Activated T-cell treated with anti-CD3 and anti-CD28 coated beads for 4 hours (primary cell): Measurements from ENCODE around the gene MYO18A.
"Not testable (repeated sequence)": the region's sequence is repeated elsewhere in the genome, so short reads cannot be mapped to it uniquely, and the experiment has no call there.

Experiments used
- DNase-seq: peaks from one replicate; pipeline ENCODE4 v3.0.0-alpha.2; 2020

The MYO18A gene

DNA sequence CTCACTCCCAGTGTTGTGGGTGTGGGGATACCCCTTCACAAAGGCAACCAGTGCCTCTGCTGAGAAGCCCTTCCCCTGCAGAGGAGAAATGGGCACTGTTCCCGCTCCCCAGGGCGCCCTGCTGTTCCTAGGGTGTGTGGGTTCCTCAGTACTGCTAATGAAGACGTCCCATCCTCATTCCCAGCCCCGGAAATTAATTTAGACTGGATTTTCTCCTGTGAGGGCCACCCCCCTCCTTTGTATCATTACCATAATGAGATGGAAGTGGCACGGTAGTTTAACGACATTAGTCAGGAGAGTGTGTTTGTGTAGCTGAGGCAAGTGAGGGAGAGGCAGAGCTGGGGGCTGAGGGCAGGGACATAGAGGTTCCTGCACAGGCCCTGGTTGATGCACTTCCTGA lies 84.1 kb downstream of the MYO18A start:
- DNase-seq, result no peak

- DNase-seq, result no peak
Observed at GRCh38 chr17:29095439-29095838, 84.8 kb downstream of the MYO18A start.

GRCh38 chr17:29094101-29094708 lies 86.0 kb downstream of the MYO18A start:
- no peak for DNase-seq

DNA sequence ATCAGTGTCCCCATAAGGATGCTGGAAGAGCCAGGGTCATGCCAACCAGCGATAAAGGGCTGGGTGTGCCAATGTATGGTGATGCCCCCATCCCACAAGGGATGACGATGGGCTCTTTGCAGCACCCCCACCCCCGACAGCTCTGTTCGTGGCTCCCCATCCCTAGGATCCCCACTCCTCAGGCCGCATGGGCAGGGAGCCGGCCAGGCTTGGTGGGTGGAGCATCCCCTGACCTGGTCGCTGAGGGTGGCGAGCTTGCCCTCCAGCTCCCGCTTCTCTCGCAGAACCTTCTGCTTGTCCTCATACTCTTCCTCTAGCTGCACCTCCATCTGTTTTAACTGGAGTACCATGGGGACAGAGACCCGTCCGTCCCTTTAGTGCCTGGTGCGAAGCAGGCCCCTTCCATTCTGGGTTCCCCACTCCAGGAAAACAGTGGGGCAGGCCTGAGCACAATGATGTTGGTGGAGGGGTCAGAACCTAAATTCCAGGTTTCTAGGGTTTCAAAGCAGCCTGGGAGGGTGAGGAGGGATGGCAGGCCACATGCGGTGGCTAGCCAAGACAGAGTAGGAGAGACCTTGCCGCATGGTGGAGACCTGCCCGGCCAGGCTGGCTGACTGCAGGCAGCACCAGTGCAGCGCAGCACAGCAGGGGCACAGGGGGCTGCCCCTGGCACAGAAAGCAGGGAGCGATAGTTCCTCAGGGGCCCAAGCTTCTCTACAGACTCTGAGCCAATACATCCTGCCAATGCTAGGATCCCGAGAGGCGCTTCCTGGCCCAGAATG lies 86.9 kb downstream of the MYO18A start:
- no peak for DNase-seq

- no peak for DNase-seq
Observed at GRCh38 chr17:29091606-29092289, 88.5 kb downstream of the MYO18A start.

DNA sequence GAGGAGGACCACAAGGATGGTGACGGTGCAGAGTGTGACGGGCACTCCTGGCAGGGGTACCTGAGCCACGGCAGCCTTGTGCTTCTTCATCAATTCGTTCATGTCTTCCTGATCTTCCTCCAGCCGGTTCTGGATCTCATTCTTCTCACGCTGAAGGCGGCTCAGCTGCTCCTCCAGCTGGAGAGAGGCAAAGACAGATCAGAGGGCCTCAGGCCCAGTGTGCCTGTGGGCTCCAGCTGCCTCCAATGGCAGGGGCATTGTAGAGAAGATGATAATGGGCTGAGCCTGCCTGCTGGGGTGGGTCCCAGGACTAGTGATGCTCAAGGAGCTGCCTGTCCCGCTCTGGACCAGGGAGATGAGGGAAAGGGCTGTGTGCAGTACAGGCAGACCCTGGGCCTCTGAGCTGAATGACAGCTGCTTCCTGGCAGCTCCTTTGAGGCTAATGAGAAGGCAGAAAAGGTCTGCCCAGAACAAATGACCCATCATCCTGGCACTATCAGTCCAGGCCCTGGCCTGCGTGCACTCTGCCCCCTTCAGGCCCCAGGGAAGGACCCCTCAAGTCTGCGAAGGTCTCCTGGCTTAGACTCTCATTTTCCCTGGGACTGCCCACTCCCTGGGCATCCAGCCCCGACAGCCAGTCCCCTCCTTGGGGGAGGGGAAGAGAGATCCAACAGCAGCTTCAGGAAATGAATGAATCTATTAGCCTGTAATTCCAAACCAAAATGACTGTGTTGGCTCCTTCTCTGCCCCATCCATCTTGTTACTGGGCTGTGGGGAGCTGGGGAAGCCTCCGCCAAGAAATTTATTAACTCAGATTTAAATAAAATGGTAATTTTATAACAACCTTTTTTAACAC lies 89.2 kb downstream of the MYO18A start:
- DNase-seq, result no peak

GRCh38 chr17:29090108-29090507 lies 90.1 kb downstream of the MYO18A start:
- DNase-seq, result no peak

- DNase-seq, result no peak
Observed at GRCh38 chr17:29089601-29090044, 90.6 kb downstream of the MYO18A start.

GRCh38 chr17:29088782-29089181 lies 91.4 kb downstream of the MYO18A start:
- not testable (repeated sequence) for DNase-seq

DNA sequence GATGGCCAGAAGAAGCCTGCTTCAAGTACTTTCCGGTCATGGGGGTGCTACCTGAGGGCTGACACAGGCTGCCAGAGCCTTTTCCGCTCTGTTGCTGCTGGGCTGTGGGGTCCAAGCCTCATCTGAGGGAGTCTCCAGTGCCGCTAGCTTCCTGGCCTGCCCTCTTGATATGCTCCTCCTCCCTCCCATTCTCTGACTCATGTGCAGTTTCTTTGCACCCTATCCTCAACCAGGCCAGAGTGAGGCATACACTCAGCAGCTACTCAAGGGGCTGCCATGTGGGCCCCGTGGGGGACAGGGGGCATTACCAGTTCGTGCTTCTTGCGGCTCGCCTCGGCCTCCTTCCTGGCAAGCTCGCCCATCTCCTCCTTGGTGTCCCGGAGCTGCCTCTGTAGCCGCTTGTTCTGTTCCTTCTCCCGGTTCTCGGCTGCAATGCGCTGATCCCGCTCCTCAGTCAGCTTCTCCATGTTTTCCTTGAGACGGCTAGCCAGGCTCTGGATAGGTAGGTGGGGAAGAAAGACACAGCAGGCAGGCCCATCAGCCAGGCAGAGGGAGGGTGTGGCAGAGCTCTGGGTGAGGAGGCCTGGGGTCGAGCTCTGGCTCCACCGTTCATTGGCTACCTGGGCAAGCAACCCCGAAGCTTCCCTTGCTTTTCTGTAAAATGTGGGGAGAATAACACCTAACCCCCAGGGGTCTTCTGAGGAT lies 93.4 kb downstream of the MYO18A start:
- no peak for DNase-seq

GRCh38 chr17:29085223-29085622 lies 95.0 kb downstream of the MYO18A start:
- DNase-seq, result no peak

GRCh38 chr17:29084541-29085146 lies 95.6 kb downstream of the MYO18A start:
- DNase-seq, result no peak

DNA sequence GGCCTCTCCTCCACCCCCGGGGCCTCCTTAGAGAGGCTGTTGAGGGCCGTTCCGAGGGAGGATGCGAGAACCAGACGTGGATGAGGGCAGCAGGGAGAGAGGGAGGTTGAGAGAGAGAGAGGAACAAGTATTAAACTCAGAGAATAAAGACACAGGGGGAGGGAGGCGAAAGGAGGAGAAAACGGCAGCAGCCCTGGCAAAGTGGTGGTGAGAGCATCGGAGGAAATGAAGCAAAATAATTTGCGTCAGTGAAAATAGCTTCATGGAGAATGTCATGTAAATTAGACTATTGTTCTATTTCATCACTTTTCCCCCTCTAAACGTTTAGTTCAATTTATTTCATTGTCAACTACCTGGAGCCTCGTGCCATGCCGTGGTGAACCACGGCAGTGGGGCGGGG lies 99.2 kb downstream of the MYO18A start:
- DNase-seq, result no peak

DNA sequence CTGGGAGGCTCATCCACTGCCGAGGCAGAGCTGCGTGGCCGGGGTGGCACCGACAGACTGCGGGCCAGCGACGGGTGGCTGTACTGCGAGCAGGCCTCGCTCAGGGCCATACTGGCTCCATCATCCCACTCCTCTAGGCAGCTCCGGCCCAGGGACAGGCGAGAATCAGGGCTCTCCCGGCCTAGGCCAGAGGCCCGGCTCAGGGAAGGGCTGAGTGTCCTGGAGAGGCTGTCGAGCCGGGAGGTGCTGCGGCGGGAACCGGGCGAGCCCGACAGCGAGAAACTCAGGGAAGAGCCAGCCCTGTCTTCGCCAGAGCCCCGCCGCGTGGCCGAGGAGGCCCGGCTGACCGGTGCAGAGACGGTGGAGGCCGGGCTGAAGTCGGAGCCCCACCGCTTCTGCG lies 99.9 kb downstream of the MYO18A start:
- DNase-seq, result no peak

GRCh38 chr17:29079887-29080286 lies 100.3 kb downstream of the MYO18A start:
- DNase-seq, result no peak

DNA sequence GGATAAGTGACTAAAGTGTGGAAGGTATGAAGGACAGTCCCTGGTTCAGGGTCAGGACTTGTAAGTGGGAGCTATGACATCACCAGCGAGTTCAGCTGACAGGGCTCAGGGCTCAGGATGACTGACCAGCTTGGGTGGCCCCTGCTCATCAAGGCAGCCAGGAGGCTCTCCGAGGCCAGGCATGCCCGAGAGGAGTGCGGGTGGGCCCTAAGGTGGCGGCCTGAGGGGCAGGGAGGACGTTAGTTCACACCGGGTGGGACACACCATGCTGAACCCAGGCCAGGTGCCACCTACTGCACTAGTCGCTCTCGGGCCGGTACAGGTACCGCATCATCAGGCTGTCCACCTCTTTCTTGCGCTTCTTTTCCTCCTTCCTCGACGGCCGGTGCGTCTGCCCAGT lies 100.8 kb downstream of the MYO18A start:
- no peak for DNase-seq

- no peak for DNase-seq
Observed at GRCh38 chr17:29078183-29079045, 101.8 kb downstream of the MYO18A start.

DNA sequence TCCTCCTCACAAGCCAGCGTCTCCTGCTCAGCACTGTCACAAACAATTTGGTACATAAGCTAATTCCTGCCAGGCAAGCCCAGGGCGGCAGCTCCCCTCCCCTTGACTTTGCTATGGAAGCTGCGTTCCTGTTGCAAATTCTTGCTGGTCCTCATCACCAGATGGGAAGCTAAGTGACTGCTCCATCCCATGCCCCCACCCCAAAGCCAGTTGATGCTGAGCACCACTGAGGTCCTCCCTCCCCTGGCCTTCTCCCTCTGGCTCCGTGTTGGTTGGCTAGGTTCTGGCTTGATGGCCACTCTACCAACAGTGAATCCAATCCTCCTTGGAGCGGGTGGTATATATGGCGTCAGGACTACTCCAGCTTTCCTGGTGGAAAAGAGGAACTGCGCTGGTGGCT lies 102.9 kb downstream of the MYO18A start:
- DNase-seq, result no peak

GRCh38 chr17:29076722-29077121 lies 103.5 kb downstream of the MYO18A start:
- DNase-seq, result no peak

- no peak for DNase-seq
Observed at GRCh38 chr17:29076087-29076486, 104.1 kb downstream of the MYO18A start.

GRCh38 chr17:29074488-29074887 lies 105.7 kb downstream of the MYO18A start:
- no peak for DNase-seq
